Gastroesophageal sphincter (tissue), 3 donors: ENCODE results near the gene FRRS1.

Experiments
- POLR2A ChIP-seq, 2 donors: fragments of 450-650 bp; IDR thresholded peaks; one replicate each; pipeline ENCODE4 v1.6.1; 2017; ENCODE audit warnings: antibody characterized with exemption in 2 of 2, mild to moderate bottlenecking in 2 of 2, moderate library complexity in 1 of 2
- TF ChIP-seq, protein P1 (sequence below), 4 experiments: fragments of 200-600 bp in 2 of 4; fragments of 450-650 bp in 2 of 4; sonication (generic) in 1 of 4; IDR thresholded peaks; one replicate each; pipeline ENCODE4 v1.5.1; 2017 to 2019; ENCODE audit warnings: antibody characterized with exemption in 4 of 4, mild to moderate bottlenecking in 2 of 4, moderate library complexity in 2 of 4

DNA sequence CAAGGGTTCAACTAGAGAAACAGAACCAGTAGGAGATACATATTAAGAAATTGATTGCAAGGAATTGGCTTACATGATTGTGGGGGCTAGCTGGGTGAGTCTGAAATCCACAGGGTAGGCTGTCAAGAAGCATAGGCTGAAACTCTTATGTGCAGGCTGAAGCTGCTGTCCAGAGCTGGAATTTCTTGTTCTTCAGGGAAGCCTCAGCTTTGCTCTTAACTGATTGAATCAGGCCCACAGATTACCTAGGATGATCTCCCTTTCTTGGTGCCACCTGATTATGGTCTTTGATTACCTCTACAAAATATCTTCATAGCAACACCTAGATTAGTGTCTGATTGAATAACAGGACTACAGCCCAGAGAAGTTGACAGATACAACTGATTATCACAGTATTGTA, 22.5 kb upstream of the FRRS1 start:
- TF ChIP-seq, protein P1, sequence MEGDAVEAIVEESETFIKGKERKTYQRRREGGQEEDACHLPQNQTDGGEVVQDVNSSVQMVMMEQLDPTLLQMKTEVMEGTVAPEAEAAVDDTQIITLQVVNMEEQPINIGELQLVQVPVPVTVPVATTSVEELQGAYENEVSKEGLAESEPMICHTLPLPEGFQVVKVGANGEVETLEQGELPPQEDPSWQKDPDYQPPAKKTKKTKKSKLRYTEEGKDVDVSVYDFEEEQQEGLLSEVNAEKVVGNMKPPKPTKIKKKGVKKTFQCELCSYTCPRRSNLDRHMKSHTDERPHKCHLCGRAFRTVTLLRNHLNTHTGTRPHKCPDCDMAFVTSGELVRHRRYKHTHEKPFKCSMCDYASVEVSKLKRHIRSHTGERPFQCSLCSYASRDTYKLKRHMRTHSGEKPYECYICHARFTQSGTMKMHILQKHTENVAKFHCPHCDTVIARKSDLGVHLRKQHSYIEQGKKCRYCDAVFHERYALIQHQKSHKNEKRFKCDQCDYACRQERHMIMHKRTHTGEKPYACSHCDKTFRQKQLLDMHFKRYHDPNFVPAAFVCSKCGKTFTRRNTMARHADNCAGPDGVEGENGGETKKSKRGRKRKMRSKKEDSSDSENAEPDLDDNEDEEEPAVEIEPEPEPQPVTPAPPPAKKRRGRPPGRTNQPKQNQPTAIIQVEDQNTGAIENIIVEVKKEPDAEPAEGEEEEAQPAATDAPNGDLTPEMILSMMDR (IDR thresholded peaks at IDR 0.05): no peak
- no peak for TF ChIP-seq POLR2A (IDR thresholded peaks at IDR 0.05)
